GM12878 (cell line): ENCODE data around the gene PIGX. TPM values are rescaled to one million over a fixed set of nuclear protein-coding genes. Genes with fewer than 3 reads are reported as not detected.

Experiments
- BACH1 ChIP-seq: fragments of 450-650 bp; IDR thresholded peaks from 2 replicates; pipeline ENCODE4 v1.6.1; 2017; ENCODE audit warnings: mild to moderate bottlenecking, borderline replicate concordance
- BCL11A ChIP-seq: IDR thresholded peaks from 2 replicates; pipeline ENCODE4 v1.6.1; 2011; ENCODE audit warnings: low read depth, low read length
- CREM ChIP-seq: IDR thresholded peaks from 2 replicates; pipeline ENCODE4 v1.6.1; 2014; ENCODE audit warnings: antibody characterized with exemption, low read depth
- IKZF1 ChIP-seq: fragments of 450-650 bp; conservative IDR thresholded peaks from 2 replicates; pipeline ENCODE4 v1.6.1; 2017; ENCODE audit warnings: antibody characterized with exemption, mild to moderate bottlenecking
- IKZF2 ChIP-seq, 2 experiments: fragments of 450-650 bp; IDR thresholded peaks; 2 replicates each; pipeline ENCODE4 v1.6.1; 2017; ENCODE audit warnings: mild to moderate bottlenecking in 2 of 2, moderate library complexity in 2 of 2
- JUNB ChIP-seq: IDR thresholded peaks from 2 replicates; pipeline ENCODE4 v1.6.1; 2016; ENCODE audit warnings: antibody characterized with exemption, mild to moderate bottlenecking
- MEF2B ChIP-seq: fragments of 450-650 bp; IDR thresholded peaks from 2 replicates; pipeline ENCODE4 v1.6.1; 2018; ENCODE audit warnings: mild to moderate bottlenecking, moderate library complexity; ENCODE audit not compliant: partially characterized antibody, poor library complexity, severe bottlenecking
- MYC ChIP-seq: IDR thresholded peaks from 2 replicates; pipeline ENCODE4 v1.6.1; 2011; ENCODE audit warnings: mild to moderate bottlenecking, low read length, moderate library complexity, inconsistent platforms; ENCODE audit not compliant: insufficient read depth, insufficient replicate concordance, insufficient read length, severe bottlenecking
- NBN ChIP-seq: fragments of 450-650 bp; IDR thresholded peaks from 2 replicates; pipeline ENCODE4 v1.6.1; 2016
- NRF1 ChIP-seq: conservative IDR thresholded peaks from 2 replicates; pipeline ENCODE4 v1.6.1; 2011; ENCODE audit warnings: mild to moderate bottlenecking, low read depth, low read length, improper control_type of control experiment
- PAX5 ChIP-seq: IDR thresholded peaks from 2 replicates; pipeline ENCODE4 v1.6.1; 2011; ENCODE audit warnings: low read depth, low read length, borderline replicate concordance
- POLR2A ChIP-seq: IDR thresholded peaks from 2 replicates; pipeline ENCODE4 v1.6.1; 2011; ENCODE audit warnings: low read depth, mild to moderate bottlenecking, low read length
- POLR2AphosphoS2 ChIP-seq: IDR thresholded peaks from 2 replicates; pipeline ENCODE4 v1.6.1; 2011; ENCODE audit warnings: low read depth, mild to moderate bottlenecking, low read length, improper control_type of control experiment, moderate library complexity
- POLR2AphosphoS5 ChIP-seq: IDR thresholded peaks from 2 replicates; pipeline ENCODE4 v1.6.1; 2011; ENCODE audit warnings: mild to moderate bottlenecking, low read length, inconsistent platforms
- POU2F2 ChIP-seq: IDR thresholded peaks from 3 replicates; pipeline ENCODE4 v1.6.1; 2011; ENCODE audit warnings: low read depth, mild to moderate bottlenecking, low read length, borderline replicate concordance
- RAD51 ChIP-seq: fragments of 450-650 bp; IDR thresholded peaks from 2 replicates; pipeline ENCODE4 v1.6.1; 2016; ENCODE audit warnings: moderate library complexity, mild to moderate bottlenecking, inconsistent platforms
- RB1 ChIP-seq: fragments of 450-650 bp; formaldehyde crosslinking; IDR thresholded peaks from 2 replicates; pipeline ENCODE4 v1.6.1; 2017; ENCODE audit warnings: mild to moderate bottlenecking, borderline replicate concordance
- SMARCA5 ChIP-seq: fragments of 450-650 bp; IDR thresholded peaks from 2 replicates; pipeline ENCODE4 v1.6.1; 2017; ENCODE audit warnings: mild to moderate bottlenecking
- SPI1 ChIP-seq: IDR thresholded peaks from 2 replicates; pipeline ENCODE4 v1.6.1; 2011; ENCODE audit warnings: low read depth, mild to moderate bottlenecking, low read length, moderate library complexity, borderline replicate concordance; ENCODE audit not compliant: insufficient read depth
- SRF ChIP-seq, 2 experiments: IDR thresholded peaks; 2 replicates each; pipeline ENCODE4 v1.6.1; 2011; ENCODE audit warnings: low read depth in 2 of 2, low read length in 2 of 2, mild to moderate bottlenecking in 1 of 2, moderate library complexity in 1 of 2
- YY1 ChIP-seq: IDR thresholded peaks from 2 replicates; pipeline ENCODE4 v1.6.1; 2011; ENCODE audit warnings: low read depth, mild to moderate bottlenecking, low read length
- ZNF622 ChIP-seq: fragments of 450-650 bp; IDR thresholded peaks from 2 replicates; pipeline ENCODE4 v1.6.1; 2017; ENCODE audit warnings: mild to moderate bottlenecking, inconsistent platforms
- polyA plus RNA-seq, 11 experiments: library from polyadenylated mRNA; depleted of rRNA in 4 of 11; unstranded in 6 of 11; stranded (reverse) in 5 of 11; fragments of >200 nt; fragmentation: Nextera tagmentation in 4 of 11; fragmentation: Illumina TruSeq in 1 of 11; extraction: Ambion mirVana in 4 of 11; extraction: Trizol in 1 of 11; gene quantifications; 1 replicate in 1 of 11; 2 replicates in 10 of 11; pipeline versions ENCODE4 v1.2.1 to v1.2.3, GENCODE V29; 2011 to 2016; ENCODE audit warnings: inconsistent platforms in 2 of 11, missing spikeins in 2 of 11, low read depth in 1 of 11
- total RNA-seq, 4 experiments: library from RNA; depleted of rRNA in 3 of 4; stranded (reverse); fragments of >200 nt in 3 of 4; fragmentation: Illumina TruSeq in 1 of 4; extraction: Trizol in 1 of 4; gene quantifications; 2 replicates each; pipeline versions ENCODE4 v1.2.1 to v1.2.3, GENCODE V29; 2013 to 2021
- TF ChIP-seq, protein P1 (sequence below): fragments of 450-650 bp; IDR thresholded peaks from 2 replicates; pipeline ENCODE4 v1.6.1; 2017; ENCODE audit warnings: mild to moderate bottlenecking, low read depth, inconsistent platforms; ENCODE audit not compliant: poor library complexity, severe bottlenecking
- TF ChIP-seq, protein P2 (sequence below): fragments of 450-650 bp; IDR thresholded peaks from 2 replicates; pipeline ENCODE4 v1.6.1; 2017; ENCODE audit warnings: mild to moderate bottlenecking, moderate library complexity
- TF ChIP-seq, protein P3 (sequence below): IDR thresholded peaks from 2 replicates; pipeline ENCODE4 v1.6.1; 2012; ENCODE audit warnings: low read depth, low read length, improper control_type of control experiment

The PIGX gene
- total and polyA plus RNA-seq, 10 of the 15 experiments (the other 5 are each of a cell fraction or from before 2014, with no cell fraction given), result 3.8 to 40.0 (median 22.3) TPM

DNA sequence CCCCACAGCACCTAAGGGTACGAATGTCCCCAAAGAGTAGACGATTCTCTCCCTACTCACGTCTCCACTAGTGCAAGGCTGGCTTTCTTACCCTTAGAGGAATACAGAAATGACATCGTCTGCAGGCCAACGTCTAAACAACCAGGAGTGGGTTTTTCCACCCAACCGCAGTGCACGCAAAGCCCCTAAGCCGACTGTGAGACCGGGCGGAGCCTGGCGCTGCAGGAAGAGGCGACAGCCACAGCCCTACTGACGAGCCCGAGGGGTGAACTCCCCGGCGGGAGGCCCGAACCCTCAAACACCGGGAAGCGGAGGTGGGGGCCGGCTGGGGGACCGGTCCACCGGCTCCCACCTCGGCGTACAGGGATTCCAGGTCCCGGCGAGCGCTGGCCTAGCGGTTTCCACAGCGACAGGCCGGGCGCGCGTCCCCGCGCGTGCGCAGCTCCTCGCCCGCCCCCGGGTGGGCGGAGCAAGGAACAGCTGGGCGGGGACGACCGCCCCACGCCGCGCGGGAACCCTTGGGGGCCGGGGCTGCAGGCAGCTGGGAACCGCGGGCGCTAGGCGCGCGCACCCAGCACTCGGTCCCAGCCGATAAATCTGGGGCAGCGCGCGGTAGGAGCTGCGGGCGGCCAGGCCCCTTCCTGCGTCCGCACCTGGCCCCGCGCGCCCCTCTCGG is at the start of gene PIGX, which contains the start of gene CEP19 (continued):
- TF ChIP-seq MEF2B (peak; percentile 70), IKZF2 (IDR thresholded peaks at IDR 0.05) (peak; percentile 90 to 91), NBN (peak; percentile 63; the same call in 1 of the 2 replicates), JUNB (peak; percentile 58; the same call in 1 of the 2 replicates), RAD51 (no peak), CREM (peak; percentile 63), SRF (IDR thresholded peaks at IDR 0.05; ENCODE audit: low read depth in 2 of 2, low read length in 2 of 2) (0 out of 4 replicates have a peak, but pooled peaks of 1 of the 2 experiments have one; percentile 5), IKZF1 (peak; percentile 92), ZNF622 (no peak), POU2F2 (peak; percentile 53; the same call in 1 of the 3 replicates), PAX5 (0 out of 2 replicates have a peak, but pooled peaks have one; percentile 47), MYC (no peak), NRF1 (peak; percentile 88), YY1 (0 out of 2 replicates have a peak, but pooled peaks have one; percentile 2), POLR2AphosphoS2 (peak; percentile 71; the same call in 1 of the 2 replicates), BACH1 (peak; percentile 94), POLR2AphosphoS5 (peak; percentile 57; the same call in 1 of the 2 replicates), SMARCA5 (peak; percentile 89; the same call in 1 of the 2 replicates), POLR2A (peak; percentile 84), SPI1 (no peak), BCL11A (peak; percentile 64), RB1 (peak; percentile 98)
- TF ChIP-seq, protein P1, sequence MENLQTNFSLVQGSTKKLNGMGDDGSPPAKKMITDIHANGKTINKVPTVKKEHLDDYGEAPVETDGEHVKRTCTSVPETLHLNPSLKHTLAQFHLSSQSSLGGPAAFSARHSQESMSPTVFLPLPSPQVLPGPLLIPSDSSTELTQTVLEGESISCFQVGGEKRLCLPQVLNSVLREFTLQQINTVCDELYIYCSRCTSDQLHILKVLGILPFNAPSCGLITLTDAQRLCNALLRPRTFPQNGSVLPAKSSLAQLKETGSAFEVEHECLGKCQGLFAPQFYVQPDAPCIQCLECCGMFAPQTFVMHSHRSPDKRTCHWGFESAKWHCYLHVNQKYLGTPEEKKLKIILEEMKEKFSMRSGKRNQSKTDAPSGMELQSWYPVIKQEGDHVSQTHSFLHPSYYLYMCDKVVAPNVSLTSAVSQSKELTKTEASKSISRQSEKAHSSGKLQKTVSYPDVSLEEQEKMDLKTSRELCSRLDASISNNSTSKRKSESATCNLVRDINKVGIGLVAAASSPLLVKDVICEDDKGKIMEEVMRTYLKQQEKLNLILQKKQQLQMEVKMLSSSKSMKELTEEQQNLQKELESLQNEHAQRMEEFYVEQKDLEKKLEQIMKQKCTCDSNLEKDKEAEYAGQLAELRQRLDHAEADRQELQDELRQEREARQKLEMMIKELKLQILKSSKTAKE, result peak; percentile 64
- TF ChIP-seq, protein P2, sequence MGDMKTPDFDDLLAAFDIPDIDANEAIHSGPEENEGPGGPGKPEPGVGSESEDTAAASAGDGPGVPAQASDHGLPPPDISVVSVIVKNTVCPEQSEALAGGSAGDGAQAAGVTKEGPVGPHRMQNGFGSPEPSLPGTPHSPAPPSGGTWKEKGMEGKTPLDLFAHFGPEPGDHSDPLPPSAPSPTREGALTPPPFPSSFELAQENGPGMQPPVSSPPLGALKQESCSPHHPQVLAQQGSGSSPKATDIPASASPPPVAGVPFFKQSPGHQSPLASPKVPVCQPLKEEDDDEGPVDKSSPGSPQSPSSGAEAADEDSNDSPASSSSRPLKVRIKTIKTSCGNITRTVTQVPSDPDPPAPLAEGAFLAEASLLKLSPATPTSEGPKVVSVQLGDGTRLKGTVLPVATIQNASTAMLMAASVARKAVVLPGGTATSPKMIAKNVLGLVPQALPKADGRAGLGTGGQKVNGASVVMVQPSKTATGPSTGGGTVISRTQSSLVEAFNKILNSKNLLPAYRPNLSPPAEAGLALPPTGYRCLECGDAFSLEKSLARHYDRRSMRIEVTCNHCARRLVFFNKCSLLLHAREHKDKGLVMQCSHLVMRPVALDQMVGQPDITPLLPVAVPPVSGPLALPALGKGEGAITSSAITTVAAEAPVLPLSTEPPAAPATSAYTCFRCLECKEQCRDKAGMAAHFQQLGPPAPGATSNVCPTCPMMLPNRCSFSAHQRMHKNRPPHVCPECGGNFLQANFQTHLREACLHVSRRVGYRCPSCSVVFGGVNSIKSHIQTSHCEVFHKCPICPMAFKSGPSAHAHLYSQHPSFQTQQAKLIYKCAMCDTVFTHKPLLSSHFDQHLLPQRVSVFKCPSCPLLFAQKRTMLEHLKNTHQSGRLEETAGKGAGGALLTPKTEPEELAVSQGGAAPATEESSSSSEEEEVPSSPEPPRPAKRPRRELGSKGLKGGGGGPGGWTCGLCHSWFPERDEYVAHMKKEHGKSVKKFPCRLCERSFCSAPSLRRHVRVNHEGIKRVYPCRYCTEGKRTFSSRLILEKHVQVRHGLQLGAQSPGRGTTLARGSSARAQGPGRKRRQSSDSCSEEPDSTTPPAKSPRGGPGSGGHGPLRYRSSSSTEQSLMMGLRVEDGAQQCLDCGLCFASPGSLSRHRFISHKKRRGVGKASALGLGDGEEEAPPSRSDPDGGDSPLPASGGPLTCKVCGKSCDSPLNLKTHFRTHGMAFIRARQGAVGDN, result peak; percentile 80; the same call in 1 of the 2 replicates
- TF ChIP-seq, protein P3, sequence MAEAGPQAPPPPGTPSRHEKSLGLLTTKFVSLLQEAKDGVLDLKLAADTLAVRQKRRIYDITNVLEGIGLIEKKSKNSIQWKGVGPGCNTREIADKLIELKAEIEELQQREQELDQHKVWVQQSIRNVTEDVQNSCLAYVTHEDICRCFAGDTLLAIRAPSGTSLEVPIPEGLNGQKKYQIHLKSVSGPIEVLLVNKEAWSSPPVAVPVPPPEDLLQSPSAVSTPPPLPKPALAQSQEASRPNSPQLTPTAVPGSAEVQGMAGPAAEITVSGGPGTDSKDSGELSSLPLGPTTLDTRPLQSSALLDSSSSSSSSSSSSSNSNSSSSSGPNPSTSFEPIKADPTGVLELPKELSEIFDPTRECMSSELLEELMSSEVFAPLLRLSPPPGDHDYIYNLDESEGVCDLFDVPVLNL, result peak; percentile 63; the same call in 1 of the 2 replicates
